ENCODE measurements around the gene ATP6V0A1. TPM values are rescaled to one million over a fixed set of nuclear protein-coding genes. Genes with fewer than 3 reads are reported as not detected.

Gene ATP6V0A1
- total RNA-seq, 2 experiments from 2014 or later, result 10.4 to 14.4 TPM

- Mint-ChIP-seq H3K27ac (no peak overlapping the region), H3K9me3 (no peaks in the 10 kb centered on the region), H3K27me3 (peaks cover 3% of the 10 kb centered on the region), H3K36me3 (ENCODE audit: low read depth) (no peaks in the 10 kb centered on the region), H3K4me3 (no peak overlapping the region), H3K4me1 (ENCODE audit: low read depth) (peaks cover 40% of the 10 kb centered on the region)
- POLR2A ChIA-PET, result no interaction called here
- DNase-seq, result peak in 1 of 14 experiments; percentile 8
- no peak for ATAC-seq (ENCODE audit: poor library complexity)
- no peak overlapping the region for H3K4me3 ChIP-seq (ENCODE audit: low read length)
- H3K27ac ChIP-seq (ENCODE audit: low read depth in 1 of 2, low read length in 2 of 2), result no peak overlapping the region
- intact Hi-C loops (cut with DNase I, micrococcal nuclease), result loop anchor here in 1 of 2 experiments (5.0 kb wide), 1 partner anchor 502 kb away; no protein-coding TSS in a partner anchor
- no peaks in the 10 kb centered on the region for H3K9me3 ChIP-seq (ENCODE audit: control insufficient read depth in 1 of 2, insufficient read depth in 1 of 2, low read length in 2 of 2)
- H3K36me3 ChIP-seq (ENCODE audit: insufficient read depth, low read length), result no peaks in the 10 kb centered on the region
- CTCF ChIA-PET, result no interaction called here
- no peaks in the 10 kb centered on the region for H3K27me3 ChIP-seq (ENCODE audit: control insufficient read depth in 1 of 2, insufficient read depth in 2 of 2, low read length in 2 of 2)
- H3K4me1 ChIP-seq (ENCODE audit: insufficient read depth, low read length), result peaks cover 45% of the 10 kb centered on the region
- no peak for TF ChIP-seq CTCF (IDR thresholded peaks at IDR 0.05)
Observed at GRCh38 chr17:42529061-42529460, 70.4 kb downstream of the ATP6V0A1 start.

DNA sequence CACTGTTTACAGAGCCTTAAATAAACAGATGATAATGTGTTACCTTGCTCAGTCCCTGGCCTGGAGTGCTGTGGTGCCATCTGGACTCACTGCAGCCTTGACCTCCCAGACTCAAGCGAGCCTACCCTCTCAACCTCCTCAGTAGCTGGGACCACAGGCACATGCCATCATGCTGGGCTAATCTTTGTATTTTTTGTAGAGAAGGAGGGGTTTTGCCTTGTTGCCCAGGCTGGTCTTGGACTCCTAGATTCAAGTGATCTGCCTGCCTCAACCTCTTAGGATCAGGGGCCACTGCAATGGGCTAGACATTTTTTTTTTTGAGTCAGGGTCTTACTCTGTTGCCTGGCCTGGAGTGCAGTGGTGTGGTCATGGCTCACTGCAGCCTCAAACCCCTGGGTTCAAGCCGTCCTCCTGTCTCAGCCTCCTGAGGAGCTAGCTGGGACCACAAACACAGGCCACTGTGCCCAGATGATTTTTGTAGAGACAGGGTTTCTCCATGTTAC, 72.3 kb downstream of the ATP6V0A1 start:
- ATAC-seq (ENCODE audit: poor library complexity) (no peak), DNase-seq (no peak)
- H3K27ac ChIP-seq (ENCODE audit: low read depth in 1 of 2, low read length in 2 of 2), result no peak overlapping the region
- intact Hi-C loops (cut with DNase I, micrococcal nuclease), result loop anchor here in 1 of 2 experiments (2.0 kb wide), 1 partner anchor 24 kb away; no protein-coding TSS in a partner anchor
- Mint-ChIP-seq H3K36me3 (ENCODE audit: low read depth) (no peaks in the 10 kb centered on the region), H3K4me3 (peak overlapping the region; percentile 82), H3K27me3 (no peaks in the 10 kb centered on the region), H3K9me3 (no peaks in the 10 kb centered on the region), H3K27ac (peak overlapping the region; percentile 79), H3K4me1 (ENCODE audit: low read depth) (peaks cover 49% of the 10 kb centered on the region)
- no peak for TF ChIP-seq CTCF (IDR thresholded peaks at IDR 0.05)
- no peaks in the 10 kb centered on the region for H3K36me3 ChIP-seq (ENCODE audit: insufficient read depth, low read length)
- H3K27me3 ChIP-seq (ENCODE audit: control insufficient read depth in 1 of 2, insufficient read depth in 2 of 2, low read length in 2 of 2), result no peaks in the 10 kb centered on the region
- peaks cover 54% of the 10 kb centered on the region for H3K4me1 ChIP-seq (ENCODE audit: insufficient read depth, low read length)
- H3K9me3 ChIP-seq (ENCODE audit: control insufficient read depth in 1 of 2, insufficient read depth in 1 of 2, low read length in 2 of 2), result no peaks in the 10 kb centered on the region
- ChIA-PET CTCF (interaction anchor here (1.1 to 3.3 kb wide), 3 partner anchors 10 to 47 kb away, joined by 4 to 12 read pairs (median 7); partner anchors contain the start of gene PSMC3IP), POLR2A (interaction anchor here (0.6 to 1.7 kb wide), 7 partner anchors 10 to 841 kb away, joined by 3 to 12 read pairs (median 4); partner anchors contain the start of genes RETREG3, STAT3 and TUBG1)
- no peak overlapping the region for H3K4me3 ChIP-seq (ENCODE audit: low read length)

GRCh38 chr17:42531455-42532354, 73.0 kb downstream of the ATP6V0A1 start:
- ChIA-PET CTCF (interaction anchor here (2.2 to 3.3 kb wide), 2 partner anchors 9 to 46 kb away, joined by 7 to 12 read pairs; partner anchors contain the start of gene PSMC3IP), POLR2A (interaction anchor here (1.0 to 1.7 kb wide), 2 partner anchors 17 to 78 kb away, joined by 4 to 6 read pairs; partner anchors contain the start of genes RETREG3 and TUBG1)
- Mint-ChIP-seq H3K4me3 (peak overlapping the region; percentile 82), H3K27me3 (no peaks in the 10 kb centered on the region), H3K36me3 (ENCODE audit: low read depth) (no peaks in the 10 kb centered on the region), H3K4me1 (ENCODE audit: low read depth) (peaks cover 51% of the 10 kb centered on the region), H3K27ac (peak overlapping the region; percentile 79), H3K9me3 (no peaks in the 10 kb centered on the region)
- Histone ChIP-seq H3K4me1 (ENCODE audit: insufficient read depth, low read length) (peaks cover 56% of the 10 kb centered on the region), H3K27me3 (ENCODE audit: control insufficient read depth in 1 of 2, insufficient read depth in 2 of 2, low read length in 2 of 2) (no peaks in the 10 kb centered on the region), H3K4me3 (ENCODE audit: low read length) (peak overlapping the region; percentile 54), H3K9me3 (ENCODE audit: control insufficient read depth in 1 of 2, insufficient read depth in 1 of 2, low read length in 2 of 2) (no peaks in the 10 kb centered on the region), H3K36me3 (ENCODE audit: insufficient read depth, low read length) (no peaks in the 10 kb centered on the region), H3K27ac (ENCODE audit: low read depth in 1 of 2, low read length in 2 of 2) (no peak overlapping the region)
- ATAC-seq (ENCODE audit: poor library complexity) (peak; percentile 41), DNase-seq (peak in 12 of 14 experiments; percentile 26 to 80 (median 51))
- intact Hi-C loops (cut with DNase I, micrococcal nuclease), result loop anchor here in 1 of 2 experiments (2.0 kb wide), 1 partner anchor 23 kb away; no protein-coding TSS in a partner anchor
- TF ChIP-seq CTCF (IDR thresholded peaks at IDR 0.05), result peak; percentile 37
